Measurements from ENCODE around the gene TXNDC2. TPM values are rescaled to one million over a fixed set of nuclear protein-coding genes. Genes with fewer than 3 reads are reported as not detected.

The TXNDC2 gene
- total RNA-seq, 1 experiment from 2014 or later = 0.12 TPM

DNA sequence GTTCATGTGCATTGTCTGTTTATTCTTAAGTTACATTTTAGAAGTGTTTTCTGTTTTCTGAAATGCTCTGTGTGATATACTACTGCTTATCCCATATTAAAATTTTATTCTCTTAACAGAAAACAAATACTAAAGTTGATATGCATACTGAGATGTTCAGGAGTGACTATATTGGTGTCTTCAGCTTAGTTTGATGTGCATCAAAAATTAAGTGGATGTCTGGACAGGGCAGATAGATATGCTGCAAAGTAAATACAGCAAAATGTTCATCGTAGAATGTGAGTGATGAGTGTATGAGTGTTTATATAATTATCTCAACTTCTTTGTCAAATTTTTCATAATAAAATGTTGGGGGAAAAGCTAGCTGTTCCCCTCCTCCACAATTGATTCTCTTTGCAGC, 41.2 kb downstream of the TXNDC2 start:
- H3K79me2 ChIP-seq (ENCODE audit: insufficient read depth, low read length) = peaks cover 100% of the 10 kb centered on the region
- no peak overlapping the region for H3K4me3 ChIP-seq (replicated peaks in 1 of 2; ENCODE audit: low read depth in 1 of 2, low read length in 2 of 2)
- BruUV-seq (replicated peaks) = no TSS peak
- H3K9me3 ChIP-seq (ENCODE audit: control insufficient read depth in 1 of 2, insufficient read depth in 1 of 2, low read depth in 1 of 2, low read length in 2 of 2) = no peaks in the 10 kb centered on the region
- TF ChIP-seq POLR2AphosphoS5 (IDR thresholded peaks at IDR 0.05; ENCODE audit: low read depth, low read length) (no peak), RAD21 (IDR thresholded peaks at IDR 0.05; ENCODE audit: low read depth) (no peak), EZH2phosphoT487 (IDR thresholded peaks at IDR 0.05; ENCODE audit: borderline replicate concordance) (no peak), SRF (IDR thresholded peaks at IDR 0.05; ENCODE audit: low read depth) (no peak), EZH2 (IDR thresholded peaks at IDR 0.05) (no peak), CBX3 (IDR thresholded peaks at IDR 0.05; ENCODE audit: low read depth) (no peak), SP1 (IDR thresholded peaks at IDR 0.05; ENCODE audit: low read depth) (no peak), YY1 (IDR thresholded peaks at IDR 0.05; ENCODE audit: extremely low read depth, insufficient replicate concordance, low read depth, low read length) (no peak), ELF1 (IDR thresholded peaks at IDR 0.05; ENCODE audit: borderline replicate concordance, low read depth) (no peak), SIN3A (IDR thresholded peaks at IDR 0.05; ENCODE audit: low read depth) (no peak), CEBPB (IDR thresholded peaks at IDR 0.05; ENCODE audit: low read depth) (no peak), ZFX (IDR thresholded peaks at IDR 0.05) (no peak), ZNF274 (IDR thresholded peaks at IDR 0.05; ENCODE audit: low read depth, low read length) (no peak), EGR1 (IDR thresholded peaks at IDR 0.05; ENCODE audit: low read depth) (no peak)
- TF ChIP-seq, protein P1, sequence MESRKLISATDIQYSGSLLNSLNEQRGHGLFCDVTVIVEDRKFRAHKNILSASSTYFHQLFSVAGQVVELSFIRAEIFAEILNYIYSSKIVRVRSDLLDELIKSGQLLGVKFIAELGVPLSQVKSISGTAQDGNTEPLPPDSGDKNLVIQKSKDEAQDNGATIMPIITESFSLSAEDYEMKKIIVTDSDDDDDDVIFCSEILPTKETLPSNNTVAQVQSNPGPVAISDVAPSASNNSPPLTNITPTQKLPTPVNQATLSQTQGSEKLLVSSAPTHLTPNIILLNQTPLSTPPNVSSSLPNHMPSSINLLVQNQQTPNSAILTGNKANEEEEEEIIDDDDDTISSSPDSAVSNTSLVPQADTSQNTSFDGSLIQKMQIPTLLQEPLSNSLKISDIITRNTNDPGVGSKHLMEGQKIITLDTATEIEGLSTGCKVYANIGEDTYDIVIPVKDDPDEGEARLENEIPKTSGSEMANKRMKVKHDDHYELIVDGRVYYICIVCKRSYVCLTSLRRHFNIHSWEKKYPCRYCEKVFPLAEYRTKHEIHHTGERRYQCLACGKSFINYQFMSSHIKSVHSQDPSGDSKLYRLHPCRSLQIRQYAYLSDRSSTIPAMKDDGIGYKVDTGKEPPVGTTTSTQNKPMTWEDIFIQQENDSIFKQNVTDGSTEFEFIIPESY (IDR thresholded peaks at IDR 0.05; ENCODE audit: extremely low read depth, insufficient replicate concordance, low read length) = no peak
- H4K20me1 ChIP-seq (ENCODE audit: insufficient read depth) = peaks cover 82% of the 10 kb centered on the region; the same call in 1 of the 2 replicates
- H3K4me2 ChIP-seq (ENCODE audit: low read length) = no peak overlapping the region
- no peaks in the 10 kb centered on the region for H3K36me3 ChIP-seq (ENCODE audit: control insufficient read depth in 1 of 2, insufficient read depth in 2 of 2, low read length in 2 of 2)
- no peaks in the 10 kb centered on the region for H3K9me2 ChIP-seq (ENCODE audit: insufficient read depth)
- CTCF ChIA-PET = no interaction called here
- no peak overlapping the region for H2AFZ ChIP-seq (ENCODE audit: low read depth, low read length, poor library complexity, severe bottlenecking)
- intact Hi-C loops (cut with micrococcal nuclease) = no loop called here
- ATAC-seq (no peak), DNase-seq (ENCODE audit: low read depth, low spot score) (no peak)
- RAD21 ChIA-PET (ENCODE audit: low non-redundant PET in 1 of 2, low total read pairs in 2 of 2, uncharacterized antibody in 2 of 2, unreplicated experiment in 2 of 2) = no interaction called here
- H3K27ac ChIP-seq (ENCODE audit: low read depth, low read length) = no peak overlapping the region
- peaks cover 5 to 51% of the 10 kb centered on the region in 2 experiments; a peak in 3 of 4 replicates for H3K4me1 ChIP-seq (ENCODE audit: control insufficient read depth in 1 of 2, insufficient read depth in 2 of 2, low read length in 2 of 2)
- POLR2A ChIA-PET = interaction anchor here (1.0 kb wide), 1 partner anchor 13 kb away, joined by 5 read pairs; the partner anchor contains the start of gene VAPA
- H3K9ac ChIP-seq (ENCODE audit: low read length) = no peak overlapping the region
- no peaks in the 10 kb centered on the region for H3K27me3 ChIP-seq (ENCODE audit: insufficient read depth, low read length)

Data from HCT116 (cell line).